HL-60 (cell line): ENCODE measurements around the gene CEP112.

ENCODE experiments used
- GABPA ChIP-seq: IDR thresholded peaks from 2 replicates; pipeline ENCODE4 v1.6.1; 2012; ENCODE audit warnings: low read depth
- POLR2AphosphoS5 ChIP-seq: IDR thresholded peaks from 2 replicates; pipeline ENCODE4 v1.6.1; 2012; ENCODE audit warnings: low read depth
- REST ChIP-seq: IDR thresholded peaks from 2 replicates; pipeline ENCODE4 v1.6.1; 2012; ENCODE audit warnings: low read depth; ENCODE audit not compliant: insufficient replicate concordance
- SPI1 ChIP-seq: IDR thresholded peaks from 2 replicates; pipeline ENCODE4 v1.6.1; 2012; ENCODE audit warnings: low read depth, mild to moderate bottlenecking, borderline replicate concordance
- TF ChIP-seq, protein P1 (sequence below): IDR thresholded peaks from one replicate; pipeline ENCODE4 v1.5.1; 2011; ENCODE audit warnings: low read length, control low read depth, inconsistent platforms; ENCODE audit not compliant: insufficient read depth

DNA sequence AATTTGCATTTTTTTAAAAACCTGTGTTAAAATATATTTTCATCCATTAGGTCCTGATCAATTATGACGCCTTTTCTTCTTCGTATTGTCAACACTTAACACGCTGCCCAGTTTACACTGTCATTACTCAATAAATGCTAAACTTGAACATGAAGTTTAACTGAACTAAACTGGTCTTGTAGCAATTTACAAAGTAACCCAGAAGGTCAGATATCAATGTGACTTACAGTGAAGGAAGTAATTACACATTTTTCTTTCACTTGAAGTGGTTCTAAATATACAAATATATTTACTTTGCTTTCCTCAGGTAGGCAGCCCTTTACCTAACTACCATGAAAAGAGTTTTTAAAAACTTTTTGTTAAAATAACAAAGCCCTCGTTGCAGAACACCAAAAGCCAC is 374.0 kb downstream of the CEP112 start:
- TF ChIP-seq, protein P1, sequence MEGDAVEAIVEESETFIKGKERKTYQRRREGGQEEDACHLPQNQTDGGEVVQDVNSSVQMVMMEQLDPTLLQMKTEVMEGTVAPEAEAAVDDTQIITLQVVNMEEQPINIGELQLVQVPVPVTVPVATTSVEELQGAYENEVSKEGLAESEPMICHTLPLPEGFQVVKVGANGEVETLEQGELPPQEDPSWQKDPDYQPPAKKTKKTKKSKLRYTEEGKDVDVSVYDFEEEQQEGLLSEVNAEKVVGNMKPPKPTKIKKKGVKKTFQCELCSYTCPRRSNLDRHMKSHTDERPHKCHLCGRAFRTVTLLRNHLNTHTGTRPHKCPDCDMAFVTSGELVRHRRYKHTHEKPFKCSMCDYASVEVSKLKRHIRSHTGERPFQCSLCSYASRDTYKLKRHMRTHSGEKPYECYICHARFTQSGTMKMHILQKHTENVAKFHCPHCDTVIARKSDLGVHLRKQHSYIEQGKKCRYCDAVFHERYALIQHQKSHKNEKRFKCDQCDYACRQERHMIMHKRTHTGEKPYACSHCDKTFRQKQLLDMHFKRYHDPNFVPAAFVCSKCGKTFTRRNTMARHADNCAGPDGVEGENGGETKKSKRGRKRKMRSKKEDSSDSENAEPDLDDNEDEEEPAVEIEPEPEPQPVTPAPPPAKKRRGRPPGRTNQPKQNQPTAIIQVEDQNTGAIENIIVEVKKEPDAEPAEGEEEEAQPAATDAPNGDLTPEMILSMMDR: no peak
- TF ChIP-seq POLR2AphosphoS5 (no peak), GABPA (no peak), REST (no peak), SPI1 (no peak)
